Measurements from ENCODE around the gene STX4. TPM values are rescaled to one million over a fixed set of nuclear protein-coding genes. Genes with fewer than 3 reads are reported as not detected.
A peak's percentile ranks its signal among the peaks of the same experiment; 100 is the strongest.

The STX4 gene
- total RNA-seq, 1 donor = 26.8 TPM

GRCh38 chr16:31000671-31001382 is 32.5 kb upstream of the STX4 start:
- no peak overlapping the region for H3K4me3 ChIP-seq (ENCODE audit: insufficient read depth, low read length)
- H3K9me3 ChIP-seq (ENCODE audit: low read depth, low read length) = no peaks in the 10 kb centered on the region
- H3K4me1 ChIP-seq (ENCODE audit: insufficient read depth, low read length) = peaks cover 29% of the 10 kb centered on the region
- H3K4me2 ChIP-seq (ENCODE audit: insufficient read depth, low read length) = no peak overlapping the region
- no peak overlapping the region for H2AFZ ChIP-seq (ENCODE audit: low read length)
- H3K27ac ChIP-seq (ENCODE audit: low read depth, low read length) = no peak overlapping the region
- TF ChIP-seq, protein P1, sequence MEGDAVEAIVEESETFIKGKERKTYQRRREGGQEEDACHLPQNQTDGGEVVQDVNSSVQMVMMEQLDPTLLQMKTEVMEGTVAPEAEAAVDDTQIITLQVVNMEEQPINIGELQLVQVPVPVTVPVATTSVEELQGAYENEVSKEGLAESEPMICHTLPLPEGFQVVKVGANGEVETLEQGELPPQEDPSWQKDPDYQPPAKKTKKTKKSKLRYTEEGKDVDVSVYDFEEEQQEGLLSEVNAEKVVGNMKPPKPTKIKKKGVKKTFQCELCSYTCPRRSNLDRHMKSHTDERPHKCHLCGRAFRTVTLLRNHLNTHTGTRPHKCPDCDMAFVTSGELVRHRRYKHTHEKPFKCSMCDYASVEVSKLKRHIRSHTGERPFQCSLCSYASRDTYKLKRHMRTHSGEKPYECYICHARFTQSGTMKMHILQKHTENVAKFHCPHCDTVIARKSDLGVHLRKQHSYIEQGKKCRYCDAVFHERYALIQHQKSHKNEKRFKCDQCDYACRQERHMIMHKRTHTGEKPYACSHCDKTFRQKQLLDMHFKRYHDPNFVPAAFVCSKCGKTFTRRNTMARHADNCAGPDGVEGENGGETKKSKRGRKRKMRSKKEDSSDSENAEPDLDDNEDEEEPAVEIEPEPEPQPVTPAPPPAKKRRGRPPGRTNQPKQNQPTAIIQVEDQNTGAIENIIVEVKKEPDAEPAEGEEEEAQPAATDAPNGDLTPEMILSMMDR (IDR thresholded peaks at IDR 0.05; ENCODE audit: extremely low read depth, low read depth, low read length) = no peak
- H3K27me3 ChIP-seq (ENCODE audit: insufficient read depth, low read length) = no peaks in the 10 kb centered on the region
- no peaks in the 10 kb centered on the region for H3K36me3 ChIP-seq (ENCODE audit: insufficient read depth, low read length)
- H3K79me2 ChIP-seq (ENCODE audit: insufficient read depth, low read length) = no peaks in the 10 kb centered on the region
- DNase-seq (ENCODE audit: insufficient read length, low spot score, missing footprints) = peak; percentile 75
- H4K20me1 ChIP-seq (ENCODE audit: insufficient read depth, low read length) = no peaks in the 10 kb centered on the region

GRCh38 chr16:31001507-31002249 is 31.7 kb upstream of the STX4 start:
- peak; percentile 79 for DNase-seq (ENCODE audit: insufficient read length, low spot score, missing footprints)
- Histone ChIP-seq H3K4me1 (ENCODE audit: insufficient read depth, low read length) (peaks cover 35% of the 10 kb centered on the region), H3K79me2 (ENCODE audit: insufficient read depth, low read length) (no peaks in the 10 kb centered on the region), H4K20me1 (ENCODE audit: insufficient read depth, low read length) (no peaks in the 10 kb centered on the region), H3K36me3 (ENCODE audit: insufficient read depth, low read length) (no peaks in the 10 kb centered on the region), H3K4me3 (ENCODE audit: insufficient read depth, low read length) (no peak overlapping the region), H3K9me3 (ENCODE audit: low read depth, low read length) (no peaks in the 10 kb centered on the region), H3K27ac (ENCODE audit: low read depth, low read length) (no peak overlapping the region), H3K4me2 (ENCODE audit: insufficient read depth, low read length) (no peak overlapping the region), H2AFZ (ENCODE audit: low read length) (no peak overlapping the region), H3K27me3 (ENCODE audit: insufficient read depth, low read length) (no peaks in the 10 kb centered on the region)
- TF ChIP-seq, protein P1 (IDR thresholded peaks at IDR 0.05; ENCODE audit: extremely low read depth, low read depth, low read length) = no peak

DNA sequence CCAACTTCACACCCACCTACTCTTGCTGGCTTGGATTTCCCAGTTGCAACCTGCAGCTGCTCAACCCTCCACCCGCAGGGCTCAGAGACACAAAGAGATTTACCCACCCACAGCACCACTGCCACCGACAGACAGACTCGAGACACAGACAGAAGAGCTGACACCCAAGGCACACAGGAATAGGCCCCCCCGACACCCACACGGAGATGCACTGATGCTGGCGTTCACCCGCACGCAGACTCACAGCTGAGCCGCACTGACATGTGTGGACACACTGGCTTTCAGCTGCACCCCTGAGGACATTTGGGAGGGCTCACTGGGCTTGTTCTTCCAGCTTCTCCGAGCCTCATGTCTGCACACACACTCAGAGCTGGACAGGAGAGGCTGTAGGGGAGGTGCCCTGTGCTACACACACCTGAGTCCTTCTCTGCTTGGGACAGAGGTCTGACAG is 31.1 kb upstream of the STX4 start:
- Histone ChIP-seq H3K36me3 (ENCODE audit: insufficient read depth, low read length) (no peaks in the 10 kb centered on the region), H3K4me3 (ENCODE audit: insufficient read depth, low read length) (no peak overlapping the region), H3K4me1 (ENCODE audit: insufficient read depth, low read length) (peaks cover 35% of the 10 kb centered on the region), H3K4me2 (ENCODE audit: insufficient read depth, low read length) (no peak overlapping the region), H3K27ac (ENCODE audit: low read depth, low read length) (no peak overlapping the region), H3K79me2 (ENCODE audit: insufficient read depth, low read length) (no peaks in the 10 kb centered on the region), H2AFZ (ENCODE audit: low read length) (no peak overlapping the region), H4K20me1 (ENCODE audit: insufficient read depth, low read length) (no peaks in the 10 kb centered on the region), H3K27me3 (ENCODE audit: insufficient read depth, low read length) (no peaks in the 10 kb centered on the region), H3K9me3 (ENCODE audit: low read depth, low read length) (no peaks in the 10 kb centered on the region)
- peak; percentile 81 for DNase-seq (ENCODE audit: insufficient read length, low spot score, missing footprints)
- TF ChIP-seq, protein P1 (IDR thresholded peaks at IDR 0.05; ENCODE audit: extremely low read depth, low read depth, low read length) = no peak

DNA sequence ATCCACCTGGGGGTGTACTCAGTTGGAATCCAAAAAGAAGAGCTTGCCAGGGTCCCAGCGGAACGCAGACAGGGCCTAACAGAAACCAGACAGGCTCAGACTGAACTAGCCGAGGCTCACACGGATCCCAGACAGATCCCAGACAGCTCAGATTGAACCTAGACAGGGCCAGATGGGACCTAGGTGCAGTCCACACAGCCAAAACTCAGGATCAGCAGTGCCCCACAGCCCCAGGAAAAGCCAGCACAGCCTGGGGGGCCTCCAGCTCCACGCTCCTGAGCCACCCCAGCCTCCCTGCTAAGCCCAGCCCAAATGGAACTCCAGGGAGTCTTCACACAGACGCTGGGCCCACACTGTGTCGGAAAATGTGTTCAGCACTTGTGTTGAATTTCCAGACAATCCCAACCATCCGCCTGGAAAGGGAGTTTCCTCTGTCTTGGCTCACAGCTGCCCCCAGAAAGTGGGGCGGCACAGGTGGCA is 30.5 kb upstream of the STX4 start:
- Histone ChIP-seq H3K27ac (ENCODE audit: low read depth, low read length) (no peak overlapping the region), H4K20me1 (ENCODE audit: insufficient read depth, low read length) (no peaks in the 10 kb centered on the region), H3K4me3 (ENCODE audit: insufficient read depth, low read length) (no peak overlapping the region), H2AFZ (ENCODE audit: low read length) (no peak overlapping the region), H3K4me1 (ENCODE audit: insufficient read depth, low read length) (peaks cover 32% of the 10 kb centered on the region), H3K9me3 (ENCODE audit: low read depth, low read length) (no peaks in the 10 kb centered on the region), H3K36me3 (ENCODE audit: insufficient read depth, low read length) (no peaks in the 10 kb centered on the region), H3K27me3 (ENCODE audit: insufficient read depth, low read length) (no peaks in the 10 kb centered on the region), H3K79me2 (ENCODE audit: insufficient read depth, low read length) (no peaks in the 10 kb centered on the region), H3K4me2 (ENCODE audit: insufficient read depth, low read length) (no peak overlapping the region)
- peak; percentile 59 for DNase-seq (ENCODE audit: insufficient read length, low spot score, missing footprints)
- TF ChIP-seq, protein P1 (IDR thresholded peaks at IDR 0.05; ENCODE audit: extremely low read depth, low read depth, low read length) = no peak

All from osteoblast (primary cell).